GM15510 (cell line): ENCODE results near the gene SNRPD1.

Experiments used
- POLR2A ChIP-seq: IDR thresholded peaks from 3 replicates; pipeline ENCODE4 v1.6.1; 2011; ENCODE audit warnings: borderline replicate concordance; ENCODE audit not compliant: insufficient read length; ENCODE audit errors: extremely low read depth

Gene SNRPD1

GRCh38 chr18:21629089-21629832 lies 17.1 kb downstream of the SNRPD1 start:
- no peak for TF ChIP-seq POLR2A

- no peak for TF ChIP-seq POLR2A
Observed at GRCh38 chr18:21632393-21632792, 20.3 kb downstream of the SNRPD1 start.

GRCh38 chr18:21634588-21635199 lies 22.6 kb downstream of the SNRPD1 start:
- no peak for TF ChIP-seq POLR2A

GRCh38 chr18:21636769-21637168 lies 24.7 kb downstream of the SNRPD1 start:
- no peak for TF ChIP-seq POLR2A

GRCh38 chr18:21638822-21639221 lies 26.7 kb downstream of the SNRPD1 start:
- TF ChIP-seq POLR2A = no peak

GRCh38 chr18:21650311-21650710 lies 38.2 kb downstream of the SNRPD1 start:
- no peak for TF ChIP-seq POLR2A

- no peak for TF ChIP-seq POLR2A
Observed at GRCh38 chr18:21652073-21652472, 40.0 kb downstream of the SNRPD1 start.

GRCh38 chr18:21653361-21653760 lies 41.2 kb downstream of the SNRPD1 start:
- TF ChIP-seq POLR2A = no peak

GRCh38 chr18:21656402-21656801 lies 44.3 kb downstream of the SNRPD1 start:
- TF ChIP-seq POLR2A = no peak

GRCh38 chr18:21660078-21660477 lies 48.0 kb downstream of the SNRPD1 start:
- no peak for TF ChIP-seq POLR2A

- TF ChIP-seq POLR2A = no peak
Observed at GRCh38 chr18:21662581-21662980, 50.5 kb downstream of the SNRPD1 start.

GRCh38 chr18:21663578-21663977 lies 51.5 kb downstream of the SNRPD1 start:
- no peak for TF ChIP-seq POLR2A

- no peak for TF ChIP-seq POLR2A
Observed at GRCh38 chr18:21664069-21664468, 52.0 kb downstream of the SNRPD1 start.

- TF ChIP-seq POLR2A = no peak
Observed at GRCh38 chr18:21669736-21670285, 57.7 kb downstream of the SNRPD1 start.

GRCh38 chr18:21672521-21673267 lies 60.6 kb downstream of the SNRPD1 start:
- no peak for TF ChIP-seq POLR2A
